Fibroblast of pulmonary artery (primary cell): ENCODE measurements around the gene LBH.

ENCODE experiments used
- DNase-seq: peaks from one replicate; pipeline ENCODE4 v3.0.0-alpha.2; 2010; ENCODE audit warnings: low read depth
- H3K4me3 ChIP-seq: replicated peaks from 2 replicates; pipeline ENCODE4 v1.5.1; 2011; ENCODE audit warnings: low read depth, mild to moderate bottlenecking, control low read depth, low read length, moderate library complexity
- CTCF ChIP-seq: IDR thresholded peaks from 2 replicates; pipeline ENCODE4 v1.5.1; 2011; ENCODE audit warnings: mild to moderate bottlenecking, control low read depth, low read length, inconsistent platforms; ENCODE audit errors: missing control alignments

LBH gene

GRCh38 chr2:30226144-30227032, 4.9 kb upstream of the LBH start:
- peak; percentile 54 for DNase-seq

GRCh38 chr2:30229596-30229995, 1.7 kb upstream of the LBH start:
- no peak overlapping the region for H3K4me3 ChIP-seq
- DNase-seq = no peak
- TF ChIP-seq CTCF = no peak

More at GRCh38 chr2:30226144-30227032, 4.9 kb upstream of the LBH start:
- H3K4me3 ChIP-seq = no peak overlapping the region
- no peak for TF ChIP-seq CTCF

GRCh38 chr2:30230497-30231211, 680 bp upstream of the LBH start:
- peak overlapping the region; percentile 62 for H3K4me3 ChIP-seq
- peak; percentile 76 for DNase-seq
- TF ChIP-seq CTCF = no peak

GRCh38 chr2:30231996-30232800, 864 bp downstream of the LBH start:
- no peak for DNase-seq
- TF ChIP-seq CTCF = no peak
- peak overlapping the region; percentile 62 for H3K4me3 ChIP-seq

- DNase-seq = peak; percentile 29
- TF ChIP-seq CTCF = no peak
- H3K4me3 ChIP-seq = peak overlapping the region; percentile 62
These were observed 1.4 kb downstream of the LBH start for GRCh38 chr2:30232801-30233130.

- TF ChIP-seq CTCF = no peak
- DNase-seq = no peak
- peak overlapping the region; percentile 62 for H3K4me3 ChIP-seq
These were observed 2.1 kb downstream of the LBH start for GRCh38 chr2:30233271-30234009.
